NCI-H146 treated with DMSO at 0.1 percent for 48 hours (cell line): ENCODE results near the gene AOPEP.

ENCODE experiments used
- DNase-seq: peaks from one replicate; lab custom pipeline; 2025; ENCODE audit not compliant: unreplicated experiment; lab: John Stamatoyannopoulos, UW

AOPEP gene

GRCh38 chr9:95053611-95054570, 327.4 kb downstream of the AOPEP start:
- DNase-seq: no peak

GRCh38 chr9:95055334-95055850, 328.9 kb downstream of the AOPEP start:
- no peak for DNase-seq

GRCh38 chr9:95055851-95056551, 329.5 kb downstream of the AOPEP start:
- DNase-seq: no peak

GRCh38 chr9:95057101-95057500, 330.6 kb downstream of the AOPEP start:
- no peak for DNase-seq

GRCh38 chr9:95058121-95058785, 331.8 kb downstream of the AOPEP start:
- DNase-seq: no peak

GRCh38 chr9:95058795-95059386, 332.4 kb downstream of the AOPEP start:
- DNase-seq: no peak

- no peak for DNase-seq
Observed at GRCh38 chr9:95060234-95060633, 333.7 kb downstream of the AOPEP start.

- DNase-seq: no peak
Observed at GRCh38 chr9:95060916-95061315, 334.4 kb downstream of the AOPEP start.

GRCh38 chr9:95061916-95062595, 335.6 kb downstream of the AOPEP start:
- DNase-seq: no peak

GRCh38 chr9:95062596-95063065, 336.1 kb downstream of the AOPEP start:
- no peak for DNase-seq

GRCh38 chr9:95063300-95063699, 336.8 kb downstream of the AOPEP start:
- DNase-seq: no peak

- no peak for DNase-seq
Observed at GRCh38 chr9:95065224-95065623, 338.7 kb downstream of the AOPEP start.

GRCh38 chr9:95067057-95067456, 340.6 kb downstream of the AOPEP start:
- no peak for DNase-seq

GRCh38 chr9:95067897-95068296, 341.4 kb downstream of the AOPEP start:
- no peak for DNase-seq

GRCh38 chr9:95070549-95071021, 344.1 kb downstream of the AOPEP start:
- DNase-seq: no peak

- DNase-seq: no peak
Observed at GRCh38 chr9:95071450-95071849, 345.0 kb downstream of the AOPEP start.

- no peak for DNase-seq
Observed at GRCh38 chr9:95071925-95072324, 345.4 kb downstream of the AOPEP start.

GRCh38 chr9:95073042-95073607, 346.6 kb downstream of the AOPEP start:
- DNase-seq: no peak

GRCh38 chr9:95073918-95074317, 347.4 kb downstream of the AOPEP start:
- DNase-seq: no peak

GRCh38 chr9:95074632-95075031, 348.1 kb downstream of the AOPEP start:
- peak; percentile 61 for DNase-seq
